Mucosa of stomach (tissue), 1 donor: ENCODE data around the gene CLIP4.

Experiments
- H3K27me3 ChIP-seq: one replicate; pipeline ENCODE4 v1.7.0; 2013; ENCODE audit warnings: mild to moderate bottlenecking, low read length; ENCODE audit not compliant: control insufficient read depth, insufficient read depth
- H3K36me3 ChIP-seq: one replicate; pipeline ENCODE4 v1.7.0; 2013; ENCODE audit warnings: low read length; ENCODE audit not compliant: control insufficient read depth, insufficient read depth
- H3K4me1 ChIP-seq: one replicate; pipeline ENCODE4 v1.7.0; 2013; ENCODE audit warnings: mild to moderate bottlenecking, low read length; ENCODE audit not compliant: control insufficient read depth, insufficient read depth
- H3K4me3 ChIP-seq: one replicate; pipeline ENCODE4 v1.7.0; 2013; ENCODE audit warnings: low read length
- H3K9ac ChIP-seq: one replicate; pipeline ENCODE4 v1.7.0; 2013; ENCODE audit warnings: mild to moderate bottlenecking, low read length, moderate library complexity
- H3K9me3 ChIP-seq: one replicate; pipeline ENCODE4 v1.7.0; 2013; ENCODE audit warnings: mild to moderate bottlenecking, low read length, moderate library complexity; ENCODE audit not compliant: control insufficient read depth
- donor health status: Pancreatic carcinoma.

Gene CLIP4

GRCh38 chr2:29155578-29155977, 40.4 kb downstream of the CLIP4 start:
- Histone ChIP-seq H3K9ac (no peak overlapping the region), H3K9me3 (no peaks in the 10 kb centered on the region), H3K4me1 (no peaks in the 10 kb centered on the region), H3K27me3 (no peaks in the 10 kb centered on the region), H3K4me3 (no peak overlapping the region), H3K36me3 (no peaks in the 10 kb centered on the region)

GRCh38 chr2:29157131-29157530, 41.9 kb downstream of the CLIP4 start:
- no peaks in the 10 kb centered on the region for H3K4me1 ChIP-seq
- H3K27me3 ChIP-seq, result no peaks in the 10 kb centered on the region
- H3K9ac ChIP-seq, result no peak overlapping the region
- no peak overlapping the region for H3K4me3 ChIP-seq
- H3K36me3 ChIP-seq, result no peaks in the 10 kb centered on the region
- H3K9me3 ChIP-seq, result no peaks in the 10 kb centered on the region

GRCh38 chr2:29159125-29159524, 43.9 kb downstream of the CLIP4 start:
- no peak overlapping the region for H3K9ac ChIP-seq
- no peak overlapping the region for H3K4me3 ChIP-seq
- H3K9me3 ChIP-seq, result no peaks in the 10 kb centered on the region
- H3K36me3 ChIP-seq, result no peaks in the 10 kb centered on the region
- no peaks in the 10 kb centered on the region for H3K4me1 ChIP-seq
- no peaks in the 10 kb centered on the region for H3K27me3 ChIP-seq

GRCh38 chr2:29160184-29160583, 45.0 kb downstream of the CLIP4 start:
- H3K27me3 ChIP-seq, result no peaks in the 10 kb centered on the region
- no peaks in the 10 kb centered on the region for H3K36me3 ChIP-seq

GRCh38 chr2:29162204-29162928, 47.2 kb downstream of the CLIP4 start:
- H3K36me3 ChIP-seq, result no peaks in the 10 kb centered on the region
- H3K9ac ChIP-seq, result no peak overlapping the region
- no peaks in the 10 kb centered on the region for H3K4me1 ChIP-seq
- no peaks in the 10 kb centered on the region for H3K9me3 ChIP-seq
- H3K4me3 ChIP-seq, result no peak overlapping the region
- no peaks in the 10 kb centered on the region for H3K27me3 ChIP-seq

More at GRCh38 chr2:29160184-29160583, 45.0 kb downstream of the CLIP4 start:
- no peak overlapping the region for H3K4me3 ChIP-seq
- H3K9ac ChIP-seq, result no peak overlapping the region
- no peaks in the 10 kb centered on the region for H3K4me1 ChIP-seq
- H3K9me3 ChIP-seq, result no peaks in the 10 kb centered on the region

GRCh38 chr2:29164091-29164846, 49.1 kb downstream of the CLIP4 start:
- no peaks in the 10 kb centered on the region for H3K9me3 ChIP-seq
- H3K9ac ChIP-seq, result no peak overlapping the region
- H3K36me3 ChIP-seq, result no peaks in the 10 kb centered on the region
- H3K27me3 ChIP-seq, result no peaks in the 10 kb centered on the region
- no peak overlapping the region for H3K4me3 ChIP-seq
- no peaks in the 10 kb centered on the region for H3K4me1 ChIP-seq

GRCh38 chr2:29165362-29166241, 50.4 kb downstream of the CLIP4 start:
- Histone ChIP-seq H3K27me3 (no peaks in the 10 kb centered on the region), H3K4me1 (no peaks in the 10 kb centered on the region), H3K4me3 (no peak overlapping the region), H3K9me3 (no peaks in the 10 kb centered on the region), H3K9ac (no peak overlapping the region), H3K36me3 (no peaks in the 10 kb centered on the region)

- H3K36me3 ChIP-seq, result no peaks in the 10 kb centered on the region
- no peak overlapping the region for H3K9ac ChIP-seq
- H3K9me3 ChIP-seq, result no peaks in the 10 kb centered on the region
- no peak overlapping the region for H3K4me3 ChIP-seq
- H3K4me1 ChIP-seq, result no peaks in the 10 kb centered on the region
- no peaks in the 10 kb centered on the region for H3K27me3 ChIP-seq
Observed at GRCh38 chr2:29166242-29167039, 51.2 kb downstream of the CLIP4 start.

GRCh38 chr2:29174937-29175336, 59.7 kb downstream of the CLIP4 start:
- Histone ChIP-seq H3K36me3 (no peaks in the 10 kb centered on the region), H3K4me3 (no peak overlapping the region), H3K4me1 (no peaks in the 10 kb centered on the region), H3K9me3 (no peaks in the 10 kb centered on the region), H3K9ac (no peak overlapping the region), H3K27me3 (no peaks in the 10 kb centered on the region)

- Histone ChIP-seq H3K4me1 (no peaks in the 10 kb centered on the region), H3K4me3 (no peak overlapping the region), H3K9ac (no peak overlapping the region), H3K9me3 (no peaks in the 10 kb centered on the region), H3K27me3 (no peaks in the 10 kb centered on the region), H3K36me3 (no peaks in the 10 kb centered on the region)
Observed at GRCh38 chr2:29175338-29175737, 60.1 kb downstream of the CLIP4 start.

GRCh38 chr2:29182334-29182733, 67.1 kb downstream of the CLIP4 start:
- Histone ChIP-seq H3K4me3 (no peak overlapping the region), H3K36me3 (no peaks in the 10 kb centered on the region), H3K9me3 (no peaks in the 10 kb centered on the region), H3K9ac (no peak overlapping the region), H3K4me1 (no peaks in the 10 kb centered on the region), H3K27me3 (no peaks in the 10 kb centered on the region)
